Measurements from ENCODE around the gene SESN3.

- TF ChIP-seq CTCF (IDR thresholded peaks at IDR 0.05; ENCODE audit: poor library complexity, severe bottlenecking) (no peak), RAD21 (conservative IDR thresholded peaks at IDR 0.05) (no peak), EZH2 (IDR thresholded peaks at IDR 0.05; ENCODE audit: borderline replicate concordance, insufficient read depth, low read length, poor library complexity, severe bottlenecking) (no peak), POLR2AphosphoS5 (IDR thresholded peaks at IDR 0.05) (no peak), EP300 (conservative IDR thresholded peaks at IDR 0.05; ENCODE audit: poor library complexity, severe bottlenecking) (no peak), SMC3 (conservative IDR thresholded peaks at IDR 0.05; ENCODE audit: poor library complexity) (no peak), REST (IDR thresholded peaks at IDR 0.05; ENCODE audit: borderline replicate concordance) (no peak), TAF1 (IDR thresholded peaks at IDR 0.05; ENCODE audit: low read depth) (no peak)
These were observed 107.4 kb downstream of the SESN3 start for GRCh38 chr11:95123556-95123955.
